ENCODE measurements around the gene ZFTA.

- TF ChIP-seq POLR2AphosphoS5 (IDR thresholded peaks at IDR 0.05; ENCODE audit: insufficient read depth, low read depth, low read length) = no peak
- no peak for TF ChIP-seq EZH2 (IDR thresholded peaks at IDR 0.05; ENCODE audit: borderline replicate concordance, low read depth, low read length, severe bottlenecking)
- no peak for TF ChIP-seq CTCF (IDR thresholded peaks at IDR 0.05; ENCODE audit: extremely low read depth in 1 of 2, insufficient read depth in 1 of 2, low read depth in 1 of 2, low read length in 2 of 2)
- TF ChIP-seq POLR2A (IDR thresholded peaks at IDR 0.05; ENCODE audit: low read depth, low read length) = no peak
These were observed 14.2 kb upstream of the ZFTA start for GRCh38 chr11:63782749-63783148.
